Subcutaneous adipose tissue (tissue), 4 donors: Measurements from ENCODE around the gene PRPF18. TPM values are rescaled to one million over a fixed set of nuclear protein-coding genes. Genes with fewer than 3 reads are reported as not detected.

Experiments used
- CTCF ChIP-seq: fragments of 450-650 bp; IDR thresholded peaks from one replicate; pipeline ENCODE4 v1.5.1; 2016; ENCODE audit warnings: low read depth, mild to moderate bottlenecking, control low read depth, antibody characterized with exemption, moderate library complexity
- total RNA-seq, 4 donors: library from RNA; depleted of rRNA; stranded (reverse); fragments of >200 nt; gene quantifications; one replicate each; pipeline ENCODE4 v1.1.0, GENCODE V29; 2016

The PRPF18 gene
- total RNA-seq, 4 donors from 2014 or later: 22.1 to 31.0 (median 26.8) TPM

- no peak for TF ChIP-seq CTCF
Measured at GRCh38 chr10:13587391-13587790, 626 bp downstream of the PRPF18 start.

GRCh38 chr10:13589316-13589715 lies 2.6 kb downstream of the PRPF18 start:
- TF ChIP-seq CTCF: no peak

GRCh38 chr10:13590886-13591285 lies 4.1 kb downstream of the PRPF18 start:
- TF ChIP-seq CTCF: no peak

GRCh38 chr10:13592306-13592705 lies 5.5 kb downstream of the PRPF18 start:
- TF ChIP-seq CTCF: no peak

- TF ChIP-seq CTCF: no peak
Measured at GRCh38 chr10:13593535-13593934, 6.8 kb downstream of the PRPF18 start.

- no peak for TF ChIP-seq CTCF
Measured at GRCh38 chr10:13594641-13595040, 7.9 kb downstream of the PRPF18 start.

GRCh38 chr10:13597909-13598308 lies 11.1 kb downstream of the PRPF18 start:
- TF ChIP-seq CTCF: no peak
